ENCODE data around the gene ELOF1. TPM values are rescaled to one million over a fixed set of nuclear protein-coding genes. Genes with fewer than 3 reads are reported as not detected.

ELOF1 gene
- polyA plus RNA-seq, 3 donors, result 48.5 to 95.5 (median 77.5) TPM

GRCh38 chr19:11505032-11505503 is 54.0 kb downstream of the ELOF1 start:
- H3K27ac ChIP-seq (ENCODE audit: low read depth in 1 of 2, low read length in 2 of 2), result peak overlapping the region; percentile 58 to 90
- H3K4me3 ChIP-seq (replicated peaks in 1 of 3; ENCODE audit: low read depth in 2 of 3, low read length in 3 of 3), result peak overlapping the region; percentile 62 to 91 (median 66)
- H3K79me2 ChIP-seq (ENCODE audit: insufficient read depth, low read length), result no peaks in the 10 kb centered on the region
- Mint-ChIP-seq H3K36me3 (peaks cover 11 to 19% of the 10 kb centered on the region in 2 donors), H3K4me3 (peak overlapping the region; percentile 81 to 84), H3K27me3 (ENCODE audit: low read depth in 3 of 3) (peaks cover 0 to 1% (median 0%) of the 10 kb centered on the region in 3 donors), H3K4me1 (peaks cover 16% of the 10 kb centered on the region), H3K9me3 (no peaks in the 10 kb centered on the region), H3K27ac (peak overlapping the region in 6 of 7 donors; percentile 62 to 91 (median 79))
- peaks cover 17 to 22% of the 10 kb centered on the region in 2 donors for H3K4me1 ChIP-seq (ENCODE audit: control insufficient read depth in 1 of 2, insufficient read depth in 2 of 2, low read length in 2 of 2)
- H3K4me2 ChIP-seq (replicated peaks; ENCODE audit: extremely low read depth, low read length, poor library complexity, severe bottlenecking), result peak overlapping the region; percentile 92
- H3K36me3 ChIP-seq (replicated peaks in 1 of 2; ENCODE audit: control insufficient read depth in 1 of 2, insufficient read depth in 2 of 2, low read length in 2 of 2), result no peaks in the 10 kb centered on the region
- no peaks in the 10 kb centered on the region for H3K27me3 ChIP-seq (ENCODE audit: control insufficient read depth in 2 of 2, insufficient read depth in 2 of 2, low read length in 2 of 2)
- DNase-seq, result peak; percentile 91 to 94 (median 93)
- intact Hi-C loops (cut with micrococcal nuclease), result loop anchor here in 1 of 2 donors (1.0 to 5.0 kb wide), 2 partner anchors 24 to 92 kb away; partner anchors contain the start of genes ECSIT and ZNF627
- H3K9me3 ChIP-seq (replicated peaks in 1 of 2; ENCODE audit: control insufficient read depth in 1 of 2, insufficient read depth in 1 of 2, low read length in 2 of 2), result no peaks in the 10 kb centered on the region
- peak overlapping the region; percentile 88 for H2AFZ ChIP-seq (ENCODE audit: insufficient read depth, low read depth, low read length, poor library complexity, severe bottlenecking)
- H4K20me1 ChIP-seq (ENCODE audit: insufficient read depth, low read length), result no peaks in the 10 kb centered on the region
- peak overlapping the region; percentile 90 for H3K9ac ChIP-seq (ENCODE audit: insufficient read depth, low read length, poor library complexity, severe bottlenecking)
- under 1% methylated on average over 29 of the region's 33 CpGs for WGBS (ENCODE audit: insufficient coverage)
- no peak for TF ChIP-seq CTCF (IDR thresholded peaks at IDR 0.05)

GRCh38 chr19:11504502-11505031 is 54.5 kb downstream of the ELOF1 start:
- no peaks in the 10 kb centered on the region for H4K20me1 ChIP-seq (ENCODE audit: insufficient read depth, low read length)
- peak overlapping the region; percentile 81 to 84 for H3K4me3 Mint-ChIP-seq
- H3K36me3 Mint-ChIP-seq, result peaks cover 11 to 19% of the 10 kb centered on the region in 2 donors
- H3K27me3 Mint-ChIP-seq (ENCODE audit: low read depth in 3 of 3), result peaks cover 0 to 1% (median 0%) of the 10 kb centered on the region in 3 donors
- no peaks in the 10 kb centered on the region for H3K9me3 Mint-ChIP-seq
- H2AFZ ChIP-seq (ENCODE audit: insufficient read depth, low read depth, low read length, poor library complexity, severe bottlenecking), result peak overlapping the region; percentile 88
- TF ChIP-seq CTCF (IDR thresholded peaks at IDR 0.05), result no peak
- H3K4me1 Mint-ChIP-seq, result peaks cover 16% of the 10 kb centered on the region
- no peaks in the 10 kb centered on the region for H3K9me3 ChIP-seq (replicated peaks in 1 of 2; ENCODE audit: control insufficient read depth in 1 of 2, insufficient read depth in 1 of 2, low read length in 2 of 2)
- H3K79me2 ChIP-seq (ENCODE audit: insufficient read depth, low read length), result no peaks in the 10 kb centered on the region
- intact Hi-C loops (cut with micrococcal nuclease), result loop anchor here in 1 of 2 donors (1.0 to 5.0 kb wide), 2 partner anchors 25 to 93 kb away; partner anchors contain the start of genes ECSIT and ZNF627
- peak overlapping the region; percentile 92 for H3K4me2 ChIP-seq (replicated peaks; ENCODE audit: extremely low read depth, low read length, poor library complexity, severe bottlenecking)
- no peaks in the 10 kb centered on the region for H3K36me3 ChIP-seq (replicated peaks in 1 of 2; ENCODE audit: control insufficient read depth in 1 of 2, insufficient read depth in 2 of 2, low read length in 2 of 2)
- H3K4me1 ChIP-seq (ENCODE audit: control insufficient read depth in 1 of 2, insufficient read depth in 2 of 2, low read length in 2 of 2), result peaks cover 17 to 22% of the 10 kb centered on the region in 2 donors
- no peaks in the 10 kb centered on the region for H3K27me3 ChIP-seq (ENCODE audit: control insufficient read depth in 2 of 2, insufficient read depth in 2 of 2, low read length in 2 of 2)
- 75% methylated on average over 5 of the region's 7 CpGs for WGBS (ENCODE audit: insufficient coverage)
- H3K27ac Mint-ChIP-seq, result peak overlapping the region; percentile 16 to 91 (median 78)
- no peak for DNase-seq
- H3K4me3 ChIP-seq (replicated peaks in 1 of 3; ENCODE audit: low read depth in 2 of 3, low read length in 3 of 3), result peak overlapping the region in 2 of 3 experiments; percentile 66 to 91
- H3K9ac ChIP-seq (ENCODE audit: insufficient read depth, low read length, poor library complexity, severe bottlenecking), result peak overlapping the region; percentile 90
- H3K27ac ChIP-seq (ENCODE audit: low read depth in 1 of 2, low read length in 2 of 2), result peak overlapping the region; percentile 58 to 90

Small RNA genes within 50 kb of the gene (small RNA-seq; reads per million reads assigned to genes)
- not detected for gene RN7SL833P (ENCODE audit: insufficient read length, low read depth)

Other genes with a start within 250 kb of the ELOF1 start
- 10 to 100 TPM; 52.9 to 78.1 (median 60.8) TPM for gene RAB3D, start 219.6 kb downstream of the ELOF1 start, polyA plus RNA-seq
- gene TMEM205, start 213.0 kb downstream of the ELOF1 start, polyA plus RNA-seq, result 100 to 1,000 TPM; 252 to 335 (median 263) TPM
- 100 to 1,000 TPM in 1 of 3 donors, 10 to 100 TPM in 2; 37.1 to 374 (median 38.3) TPM for gene CCDC159, start 212.7 kb downstream of the ELOF1 start, polyA plus RNA-seq
- 10 to 100 TPM; 35.0 to 99.4 (median 45.5) TPM for gene PLPPR2, start 203.8 kb downstream of the ELOF1 start, polyA plus RNA-seq
- 10 to 100 TPM in 1 of 3 donors, 1 to 10 TPM in 2; 5.9 to 11.5 (median 8.7) TPM for gene SWSAP1, start 184.6 kb downstream of the ELOF1 start, polyA plus RNA-seq
- gene EPOR, start 174.9 kb downstream of the ELOF1 start, polyA plus RNA-seq, result 10 to 100 TPM in 1 of 3 donors, 1 to 10 TPM in 2; 6.8 to 16.8 (median 8.2) TPM
- gene RGL3, start 139.9 kb downstream of the ELOF1 start, polyA plus RNA-seq, result 1 to 10 TPM in 1 of 3 donors, not detected in 2; 1.7 TPM
- gene ODAD3, start 124.1 kb downstream of the ELOF1 start, polyA plus RNA-seq, result under 1 TPM; 0.43 to 0.88 (median 0.61) TPM
- gene PRKCSH, start 123.6 kb downstream of the ELOF1 start, polyA plus RNA-seq, result 100 to 1,000 TPM in 1 of 3 donors, 10 to 100 TPM in 2; 24.9 to 172 (median 28.4) TPM
- not detected for gene ELAVL3, start 78.2 kb downstream of the ELOF1 start, polyA plus RNA-seq
- 1 to 10 TPM in 2 of 3 donors, under 1 TPM in 1; 0.88 to 8.1 (median 1.2) TPM for gene ZNF653, start 53.4 kb downstream of the ELOF1 start, polyA plus RNA-seq
- gene ECSIT, start 30.1 kb downstream of the ELOF1 start, polyA plus RNA-seq, result 10 to 100 TPM; 26.4 to 31.6 (median 28.3) TPM
- gene CNN1, start 20.4 kb downstream of the ELOF1 start, polyA plus RNA-seq, result not detected
- gene ACP5, start 18.4 kb upstream of the ELOF1 start, polyA plus RNA-seq, result 10 to 100 TPM; 20.1 to 58.2 (median 31.2) TPM
- gene ZNF627, start 38.3 kb upstream of the ELOF1 start, polyA plus RNA-seq, result 1 to 10 TPM; 1.7 to 3.7 (median 3.4) TPM
- under 1 TPM; 0.48 to 0.85 (median 0.67) TPM for gene ZNF823, start 179.7 kb upstream of the ELOF1 start, polyA plus RNA-seq
- 1 to 10 TPM in 1 of 3 donors, under 1 TPM in 2; 0.48 to 1.0 (median 0.95) TPM for gene ZNF441, start 207.8 kb upstream of the ELOF1 start, polyA plus RNA-seq
- gene ZNF491, start 239.3 kb upstream of the ELOF1 start, polyA plus RNA-seq, result under 1 TPM in 2 of 3 donors, not detected in 1; 0.27 to 0.92 TPM

All from CD14-positive monocyte (primary cell).